HepG2 (cell line): Measurements from ENCODE around the gene PCSK5. TPM values are rescaled to one million over a fixed set of nuclear protein-coding genes. Genes with fewer than 3 reads are reported as not detected.
"Not testable (repeated sequence)": the region's sequence is repeated elsewhere in the genome, so short reads cannot be mapped to it uniquely, and the experiment has no call there.

ENCODE experiments used
- ATAC-seq: fragments of 200-7000 bp; cut with Tn5 transposase; 3 replicates; pipeline ENCODE4 v1.9.1; 2020; ENCODE audit warnings: mild to moderate bottlenecking, moderate library complexity
- BruUV-seq: library from RNA; stranded (reverse); fragments of 400-500 nt; replicated peaks from 2 replicates; lab custom pipeline; 2021; lab: Mats Ljungman, UMichigan
- CTCF ChIA-PET: fragments of 300-600 bp; formaldehyde crosslinking; extraction: SDS; loops from one replicate; lab custom pipeline; 2021; ENCODE audit warnings: low total read pairs, inconsistent platforms, low intra/inter-chr PET ratio; lab: Yijun Ruan, JAX
- POLR2A ChIA-PET: fragments of 350-600 bp; sonication (Branson Sonifier 250); formaldehyde crosslinking; loops from one replicate; lab custom pipeline; 2020; ENCODE audit warnings: antibody characterized with exemption, inconsistent platforms; lab: Yijun Ruan, JAX
- DNase-seq: peaks from one replicate; pipeline ENCODE4 v3.0.0-alpha.2; 2015; ENCODE audit warnings: low spot score
- FAIRE-seq: peaks from 3 replicates; lab custom pipeline; 2011; peaks lifted over from hg19 to GRCh38; lab: Jason Lieb, UNC
- H2AFZ ChIP-seq: one replicate; pipeline ENCODE4 v1.6.1; 2011; ENCODE audit warnings: low read length, inconsistent platforms
- H3K27ac ChIP-seq: fragments of 300-600 bp; 3 replicates; pipeline ENCODE4 v1.8.0; 2011; ENCODE audit warnings: mixed run types, mild to moderate bottlenecking, mixed read lengths, low read length, inconsistent platforms; ENCODE audit not compliant: insufficient read depth; ENCODE audit errors: extremely low read length
- H3K27me3 ChIP-seq, 2 experiments: fragments of 200-600 bp in 1 of 2; 2 replicates in 1 of 2; 3 replicates in 1 of 2; pipeline versions ENCODE4 v1.6.0 to v1.8.0; 2011; ENCODE audit warnings: low read length in 2 of 2, mild to moderate bottlenecking in 2 of 2, moderate library complexity in 2 of 2, inconsistent platforms in 1 of 2; ENCODE audit not compliant: insufficient read depth in 2 of 2, control insufficient read depth in 1 of 2
- H3K36me3 ChIP-seq, 2 experiments: fragments of 200-600 bp in 1 of 2; replicated peaks in 1 of 2; 2 replicates in 1 of 2; 3 replicates in 1 of 2; pipeline versions ENCODE4 v1.5.1 to v1.8.0; 2011; ENCODE audit warnings: low read length in 2 of 2, inconsistent platforms in 1 of 2; ENCODE audit not compliant: insufficient read depth in 2 of 2, control insufficient read depth in 1 of 2
- H3K4me1 ChIP-seq: 2 replicates; pipeline ENCODE4 v1.5.1; 2012; ENCODE audit warnings: low read length, inconsistent platforms; ENCODE audit not compliant: insufficient read depth
- H3K4me2 ChIP-seq: 2 replicates; pipeline ENCODE4 v1.6.0; 2011; ENCODE audit warnings: low read depth, low read length, inconsistent platforms
- H3K4me3 ChIP-seq, 3 experiments: fragments of 200-600 bp in 1 of 3; sonication (generic), shearing (Covaris generic) in 1 of 3; replicated peaks in 1 of 3; 2 replicates each; pipeline ENCODE4 v1.5.1; 2011 to 2016; ENCODE audit warnings: low read length in 3 of 3, inconsistent platforms in 2 of 3, low read depth in 2 of 3, mild to moderate bottlenecking in 2 of 3, control low read depth in 1 of 3, mixed read lengths in 1 of 3; ENCODE audit not compliant: insufficient read depth in 1 of 3
- H3K79me2 ChIP-seq: one replicate; pipeline ENCODE4 v1.6.1; 2011; ENCODE audit warnings: low read length, inconsistent platforms; ENCODE audit not compliant: insufficient read depth
- H3K9ac ChIP-seq: 2 replicates; pipeline ENCODE4 v1.6.0; 2011; ENCODE audit warnings: mild to moderate bottlenecking, low read depth, low read length, inconsistent platforms; ENCODE audit not compliant: insufficient read depth
- H3K9me3 ChIP-seq: 2 replicates; pipeline ENCODE4 v1.5.1; 2012; ENCODE audit warnings: mild to moderate bottlenecking, low read length
- H4K20me1 ChIP-seq: 2 replicates; pipeline ENCODE4 v1.6.0; 2011; ENCODE audit warnings: inconsistent platforms, mild to moderate bottlenecking, low read length, moderate library complexity; ENCODE audit not compliant: insufficient read depth
- FOXJ3 ChIP-seq: sonication (generic); formaldehyde crosslinking; IDR thresholded peaks from 2 replicates; pipeline ENCODE4 v1.4.0; 2020; ENCODE audit warnings: missing genetic modification reagents, mild to moderate bottlenecking, borderline replicate concordance
- ISX ChIP-seq: sonication (generic); formaldehyde crosslinking; conservative IDR thresholded peaks from 2 replicates; pipeline ENCODE4 v1.5.0; 2020; ENCODE audit warnings: missing genetic modification reagents
- JUND ChIP-seq: sonication (generic); formaldehyde crosslinking; IDR thresholded peaks from 2 replicates; pipeline ENCODE4 v1.8.0; 2022; ENCODE audit warnings: mild to moderate bottlenecking, missing genetic modification reagents
- MAFK ChIP-seq, 2 experiments: IDR thresholded peaks in 1 of 2; conservative IDR thresholded peaks in 1 of 2; 2 replicates each; pipeline ENCODE4 v1.6.1; 2011; ENCODE audit warnings: improper control_type of control experiment in 2 of 2, low read length in 2 of 2
- SMC3 ChIP-seq: IDR thresholded peaks from 2 replicates; pipeline ENCODE4 v1.6.1; 2011; ENCODE audit warnings: low read length, improper control_type of control experiment
- STAG1 ChIP-seq: sonication (generic); formaldehyde crosslinking; IDR thresholded peaks from 2 replicates; pipeline ENCODE4 v1.4.0; 2020; ENCODE audit warnings: missing genetic modification reagents
- WGBS: methylation state at CpG from one replicate; pipeline ENCODE4 v1.1.6; 2017; ENCODE audit warnings: low lambda C conversion rate; 5-methylcytosine and 5-hydroxymethylcytosine counted together
- in situ Hi-C: cut with HindIII; loops from 2 replicates; pipeline ENCODE4 v1.10.0; 2017; ENCODE audit warnings: low pct_unique_long_range_greater_than_20kb; ENCODE audit not compliant: extremely low pct_ligation_motif_present
- intact Hi-C: fragments of 100-400 bp; cut with micrococcal nuclease; formaldehyde crosslinking; loops from one replicate; pipeline ENCODE4 v1.10.0; 2022; ENCODE audit not compliant: unreplicated experiment
- polyA plus RNA-seq, 8 experiments: library from polyadenylated mRNA; depleted of rRNA in 3 of 8; stranded (reverse) in 7 of 8; unstranded in 1 of 8; fragments of >200 nt; fragmentation: Illumina TruSeq in 4 of 8; extraction: Trizol in 4 of 8; gene quantifications; 2 replicates each; pipeline versions ENCODE4 v1.2.1 to v1.2.3, GENCODE V29; 2011 to 2016; ENCODE audit warnings: low read depth in 4 of 8, missing spikeins in 1 of 8, mixed read lengths in 1 of 8; ENCODE audit not compliant: insufficient read depth in 1 of 8
- total RNA-seq, 5 experiments: library from RNA; depleted of rRNA; stranded (reverse); fragments of >200 nt; fragmentation: Illumina TruSeq; extraction: Trizol; gene quantifications; 2 replicates each; pipeline ENCODE4 v1.2.3, GENCODE V29; 2016; ENCODE audit warnings: low read depth in 1 of 5
- TF ChIP-seq, protein P1 (sequence below): sonication (generic); formaldehyde crosslinking; IDR thresholded peaks from 2 replicates; pipeline ENCODE4 v1.5.0; 2020; ENCODE audit warnings: mild to moderate bottlenecking, missing genetic modification reagents, moderate library complexity

Gene PCSK5
- total and polyA plus RNA-seq, 2 of the 13 experiments (the other 11 are each of a cell fraction or from before 2014, with no cell fraction given), result 0.55 to 0.66 TPM

GRCh38 chr9:75866273-75866871, 24.1 kb upstream of the PCSK5 start:
- POLR2A ChIA-PET, result no interaction called here
- BruUV-seq, result no TSS peak
- Histone ChIP-seq H3K4me2 (no peak overlapping the region), H3K27me3 (no peaks in the 10 kb centered on the region), H4K20me1 (no peaks in the 10 kb centered on the region), H3K36me3 (no peaks in the 10 kb centered on the region), H2AFZ (no peak overlapping the region), H3K27ac (no peak overlapping the region), H3K9me3 (no peaks in the 10 kb centered on the region), H3K9ac (no peak overlapping the region), H3K4me1 (no peaks in the 10 kb centered on the region), H3K79me2 (no peaks in the 10 kb centered on the region), H3K4me3 (no peak overlapping the region)
- no peak for TF ChIP-seq FOXJ3 (CRISPR knock-in tag)
- peak; percentile 48 for TF ChIP-seq SMC3
- TF ChIP-seq ISX (CRISPR knock-in tag), result no peak
- peak; percentile 32; the same call in 1 of the 2 replicates for TF ChIP-seq STAG1 (CRISPR knock-in tag)
- no peak for TF ChIP-seq JUND
- TF ChIP-seq, protein P1, sequence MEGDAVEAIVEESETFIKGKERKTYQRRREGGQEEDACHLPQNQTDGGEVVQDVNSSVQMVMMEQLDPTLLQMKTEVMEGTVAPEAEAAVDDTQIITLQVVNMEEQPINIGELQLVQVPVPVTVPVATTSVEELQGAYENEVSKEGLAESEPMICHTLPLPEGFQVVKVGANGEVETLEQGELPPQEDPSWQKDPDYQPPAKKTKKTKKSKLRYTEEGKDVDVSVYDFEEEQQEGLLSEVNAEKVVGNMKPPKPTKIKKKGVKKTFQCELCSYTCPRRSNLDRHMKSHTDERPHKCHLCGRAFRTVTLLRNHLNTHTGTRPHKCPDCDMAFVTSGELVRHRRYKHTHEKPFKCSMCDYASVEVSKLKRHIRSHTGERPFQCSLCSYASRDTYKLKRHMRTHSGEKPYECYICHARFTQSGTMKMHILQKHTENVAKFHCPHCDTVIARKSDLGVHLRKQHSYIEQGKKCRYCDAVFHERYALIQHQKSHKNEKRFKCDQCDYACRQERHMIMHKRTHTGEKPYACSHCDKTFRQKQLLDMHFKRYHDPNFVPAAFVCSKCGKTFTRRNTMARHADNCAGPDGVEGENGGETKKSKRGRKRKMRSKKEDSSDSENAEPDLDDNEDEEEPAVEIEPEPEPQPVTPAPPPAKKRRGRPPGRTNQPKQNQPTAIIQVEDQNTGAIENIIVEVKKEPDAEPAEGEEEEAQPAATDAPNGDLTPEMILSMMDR, result peak; percentile 49; the same call in 1 of the 2 replicates
- DNase-seq (peak; percentile 27), ATAC-seq (peak; percentile 39; the same call in 2 of the 3 replicates), FAIRE-seq (no peak)
- CTCF ChIA-PET, result interaction anchor here (0.7 kb wide), 1 partner anchor 601 kb away, joined by 4 read pairs; no protein-coding TSS in a partner anchor
- WGBS, result 0% methylated on average over 2 of the region's 2 CpGs
- intact Hi-C loops, result loop anchor here (2.0 kb wide), 2 partner anchors 602 to 666 kb away; no protein-coding TSS in a partner anchor
- in situ Hi-C loops, result no loop called here

- 21% methylated on average over 2 of the region's 2 CpGs for WGBS
- H3K4me2 ChIP-seq, BruUV-seq, H3K9me3 ChIP-seq, H3K4me1 ChIP-seq, H2AFZ ChIP-seq, H3K79me2 ChIP-seq, in situ Hi-C loops, CTCF ChIA-PET, FAIRE-seq, H3K27ac ChIP-seq, H3K9ac ChIP-seq, intact Hi-C loops, H3K4me3 ChIP-seq, H3K36me3 ChIP-seq, ATAC-seq, H4K20me1 ChIP-seq, POLR2A ChIA-PET, H3K27me3 ChIP-seq, DNase-seq: not testable (repeated sequence)
- peak in 1 of 2 experiments; percentile 41; a peak in 3 of 4 replicates for TF ChIP-seq MAFK (conservative IDR thresholded peaks at IDR 0.05 in 1 of 2, IDR thresholded peaks at IDR 0.05 in 1 of 2; ENCODE audit: low read length in 2 of 2)
Observed at GRCh38 chr9:75868526-75868925, 21.9 kb upstream of the PCSK5 start.
